D721Med (cell line): Measurements from ENCODE around the gene FLT3.

ENCODE experiments used
- DNase-seq: peaks from one replicate; pipeline ENCODE4 v3.0.0; 2011; ENCODE audit warnings: low spot score; ENCODE audit not compliant: insufficient read length
- FAIRE-seq: peaks from 2 replicates; lab custom pipeline; 2011; peaks lifted over from hg19 to GRCh38; lab: Jason Lieb, UNC
- CTCF ChIP-seq: IDR thresholded peaks from 2 replicates; pipeline ENCODE4 v1.5.1; 2012; ENCODE audit warnings: mild to moderate bottlenecking, control low read depth; ENCODE audit not compliant: insufficient read depth; ENCODE audit errors: missing control alignments

Gene FLT3

GRCh38 chr13:28138012-28138755 is 37.8 kb upstream of the FLT3 start, which contains the start of gene PAN3:
TSS of gene PAN3 (plus strand) at chr13:28138545. CDS start at chr13:28138658, 113 bp downstream.
- FAIRE-seq = no peak
- no peak for TF ChIP-seq CTCF
- peak; percentile 54 for DNase-seq

- no peak for TF ChIP-seq CTCF
- FAIRE-seq = no peak
- no peak for DNase-seq
Measured at GRCh38 chr13:28137596-28137995, 37.2 kb upstream of the FLT3 start.

- TF ChIP-seq CTCF = no peak
- DNase-seq = no peak
- FAIRE-seq = peak; percentile 35
Measured at GRCh38 chr13:28136916-28137315, 36.5 kb upstream of the FLT3 start.

GRCh38 chr13:28131646-28132045 is 31.3 kb upstream of the FLT3 start:
- TF ChIP-seq CTCF = no peak
- FAIRE-seq = no peak
- no peak for DNase-seq

DNA sequence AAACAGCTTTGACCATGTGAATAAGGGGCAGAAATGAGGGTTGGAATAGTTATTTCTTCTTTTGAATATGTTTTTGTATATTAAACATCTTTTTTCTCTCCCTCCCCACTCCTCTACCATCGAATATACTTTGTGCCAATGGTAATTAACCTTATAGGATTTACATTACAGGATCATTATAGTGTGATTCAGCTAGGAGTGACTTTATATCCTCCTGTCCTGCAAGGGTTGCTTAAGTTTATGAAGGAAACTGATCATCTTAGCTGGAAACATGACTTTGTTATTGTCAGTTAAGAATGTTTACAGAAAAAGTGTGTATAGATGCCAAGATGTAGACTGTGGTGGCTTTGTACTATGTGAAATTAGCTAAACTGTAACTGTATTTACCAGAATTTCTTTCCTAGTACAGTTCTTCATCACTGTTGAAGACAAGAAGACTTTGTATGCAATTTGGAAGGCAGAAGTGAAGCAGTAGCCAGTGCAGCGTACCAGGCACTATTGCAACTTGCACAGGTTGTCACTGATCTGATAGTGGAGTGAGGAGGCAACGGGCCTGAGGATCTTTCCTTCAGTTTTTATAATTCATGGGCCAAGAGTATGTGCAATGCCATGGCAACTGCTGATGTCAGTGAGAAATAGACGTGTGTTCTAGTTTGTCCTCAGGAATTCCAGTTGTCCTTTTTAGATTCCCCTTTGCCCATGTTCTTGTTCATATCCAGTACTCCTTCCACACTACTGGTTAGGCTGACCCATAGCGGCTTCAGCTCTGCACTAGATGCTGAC is 29.7 kb upstream of the FLT3 start:
- FAIRE-seq (no peak), DNase-seq (no peak)
- TF ChIP-seq CTCF = no peak

- DNase-seq (no peak), FAIRE-seq (no peak)
- no peak for TF ChIP-seq CTCF
Measured at GRCh38 chr13:28128926-28129325, 28.6 kb upstream of the FLT3 start.
